ENCODE results near the gene HSPG2.
"Not testable (repeated sequence)": the region's sequence is repeated elsewhere in the genome, so short reads cannot be mapped to it uniquely, and the experiment has no call there.

Gene HSPG2

DNA sequence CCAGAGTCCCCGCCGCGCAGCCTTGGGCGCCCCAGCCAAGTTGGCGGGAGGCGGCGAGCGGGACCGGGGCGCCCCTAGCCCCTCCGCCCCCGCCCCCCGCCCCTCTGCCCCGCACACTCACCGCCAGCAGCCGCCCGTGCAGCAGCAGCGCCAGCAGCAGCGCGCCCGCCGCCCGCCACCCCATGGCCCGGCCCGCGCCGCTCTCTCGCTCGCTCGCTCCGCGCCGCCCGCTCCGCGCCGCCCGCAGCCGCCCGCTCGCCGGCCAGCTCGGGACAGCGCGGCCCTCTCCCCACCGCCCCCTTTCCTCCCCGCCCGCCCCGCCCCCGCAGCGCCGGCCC is at the start of gene HSPG2:
Gene HSPG2 (minus strand): TSS at position 277 of the 338 bp plus-strand sequence. CDS start 93 bp downstream, at position 184.
- no peaks in the 10 kb centered on the region for H3K9me3 ChIP-seq (ENCODE audit: control insufficient read depth in 2 of 2, low read length in 2 of 2)
- peak within 1 kb of the TSS; percentile 95 for H3K27ac ChIP-seq (ENCODE audit: low read length)
- no peaks in the 10 kb centered on the region for H3K36me3 ChIP-seq (ENCODE audit: control insufficient read depth in 2 of 2, insufficient read depth in 2 of 2, low read length in 2 of 2)
- H3K4me1 ChIP-seq (ENCODE audit: control insufficient read depth, insufficient read depth, low read length), result peaks cover 80% of the 10 kb centered on the region
- H3K27me3 ChIP-seq (ENCODE audit: control insufficient read depth in 1 of 2, insufficient read depth in 2 of 2, low read length in 2 of 2), result no peaks in the 10 kb centered on the region
- H3K9ac ChIP-seq (ENCODE audit: low read length in 2 of 2), result peak within 1 kb of the TSS; percentile 83 to 93
- peak within 1 kb of the TSS; percentile 65 to 96 for H3K4me3 ChIP-seq (ENCODE audit: low read length in 2 of 2)

DNA sequence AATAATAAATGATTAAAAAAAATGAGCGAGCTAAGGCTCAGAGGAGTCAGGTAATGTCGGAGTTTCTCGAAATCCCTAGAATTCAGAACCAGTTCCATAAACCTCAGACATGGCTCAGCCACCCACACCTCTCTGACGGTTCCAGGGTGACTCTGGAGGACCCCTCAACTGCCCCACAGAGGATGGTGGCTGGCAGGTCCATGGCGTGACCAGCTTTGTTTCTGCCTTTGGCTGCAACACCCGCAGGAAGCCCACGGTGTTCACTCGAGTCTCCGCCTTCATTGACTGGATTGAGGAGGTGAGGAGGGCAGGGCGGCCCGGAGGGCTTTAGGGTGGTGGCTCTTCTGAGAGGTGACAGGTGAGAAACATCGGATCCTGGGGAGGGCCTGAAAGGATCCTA is 49.3 kb upstream of the HSPG2 start:
- H3K4me3 ChIP-seq (ENCODE audit: low read length in 2 of 2); H3K27me3 ChIP-seq (ENCODE audit: control insufficient read depth in 1 of 2, insufficient read depth in 2 of 2, low read length in 2 of 2); H3K36me3 ChIP-seq (ENCODE audit: control insufficient read depth in 2 of 2, insufficient read depth in 2 of 2, low read length in 2 of 2); H3K4me1 ChIP-seq (ENCODE audit: control insufficient read depth, insufficient read depth, low read length); H3K27ac ChIP-seq (ENCODE audit: low read length); H3K9ac ChIP-seq (ENCODE audit: low read length in 2 of 2); H3K9me3 ChIP-seq (ENCODE audit: control insufficient read depth in 2 of 2, low read length in 2 of 2): not testable (repeated sequence)

DNA sequence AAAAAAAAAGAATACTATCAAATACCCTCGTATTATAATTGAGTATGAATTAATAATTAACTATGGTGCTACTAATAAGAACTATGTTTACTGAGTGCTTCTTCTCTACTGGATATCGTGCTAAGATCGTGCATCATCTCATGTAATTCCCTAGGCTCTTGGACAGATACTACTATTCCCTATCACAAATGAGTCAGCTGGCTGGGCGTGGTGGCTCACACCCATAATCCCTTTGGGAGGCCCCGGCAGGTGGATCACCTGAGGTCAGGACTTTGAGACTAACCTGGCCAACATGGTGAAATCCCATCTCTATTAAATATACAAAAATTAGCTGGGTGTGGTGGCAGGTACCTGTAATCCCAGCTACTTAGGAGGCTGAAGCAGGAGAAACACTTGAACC is 48.8 kb upstream of the HSPG2 start:
- not testable (repeated sequence) for H3K4me1 ChIP-seq (ENCODE audit: control insufficient read depth, insufficient read depth, low read length); H3K27ac ChIP-seq (ENCODE audit: low read length); H3K27me3 ChIP-seq (ENCODE audit: control insufficient read depth in 1 of 2, insufficient read depth in 2 of 2, low read length in 2 of 2); H3K9ac ChIP-seq (ENCODE audit: low read length in 2 of 2); H3K36me3 ChIP-seq (ENCODE audit: control insufficient read depth in 2 of 2, insufficient read depth in 2 of 2, low read length in 2 of 2); H3K9me3 ChIP-seq (ENCODE audit: control insufficient read depth in 2 of 2, low read length in 2 of 2); H3K4me3 ChIP-seq (ENCODE audit: low read length in 2 of 2)

DNA sequence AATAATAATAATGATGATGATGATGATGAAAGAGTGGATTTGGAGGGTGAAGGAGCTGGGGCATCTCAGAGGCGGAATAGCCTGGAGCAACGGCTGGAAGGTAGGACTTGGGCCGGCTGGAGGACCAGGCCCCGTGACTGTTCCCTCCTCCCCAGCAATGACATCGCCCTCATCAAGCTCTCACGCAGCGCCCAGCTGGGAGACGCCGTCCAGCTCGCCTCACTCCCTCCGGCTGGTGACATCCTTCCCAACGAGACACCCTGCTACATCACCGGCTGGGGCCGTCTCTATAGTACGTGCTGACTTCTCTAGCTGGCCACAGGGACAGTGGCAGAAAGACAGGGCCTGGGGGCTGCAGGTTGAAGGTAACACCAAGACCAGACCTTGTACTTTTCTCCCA is 46.4 kb upstream of the HSPG2 start:
- not testable (repeated sequence) for H3K4me3 ChIP-seq (ENCODE audit: low read length in 2 of 2); H3K27me3 ChIP-seq (ENCODE audit: control insufficient read depth in 1 of 2, insufficient read depth in 2 of 2, low read length in 2 of 2); H3K9ac ChIP-seq (ENCODE audit: low read length in 2 of 2); H3K4me1 ChIP-seq (ENCODE audit: control insufficient read depth, insufficient read depth, low read length); H3K36me3 ChIP-seq (ENCODE audit: control insufficient read depth in 2 of 2, insufficient read depth in 2 of 2, low read length in 2 of 2); H3K27ac ChIP-seq (ENCODE audit: low read length); H3K9me3 ChIP-seq (ENCODE audit: control insufficient read depth in 2 of 2, low read length in 2 of 2)

DNA sequence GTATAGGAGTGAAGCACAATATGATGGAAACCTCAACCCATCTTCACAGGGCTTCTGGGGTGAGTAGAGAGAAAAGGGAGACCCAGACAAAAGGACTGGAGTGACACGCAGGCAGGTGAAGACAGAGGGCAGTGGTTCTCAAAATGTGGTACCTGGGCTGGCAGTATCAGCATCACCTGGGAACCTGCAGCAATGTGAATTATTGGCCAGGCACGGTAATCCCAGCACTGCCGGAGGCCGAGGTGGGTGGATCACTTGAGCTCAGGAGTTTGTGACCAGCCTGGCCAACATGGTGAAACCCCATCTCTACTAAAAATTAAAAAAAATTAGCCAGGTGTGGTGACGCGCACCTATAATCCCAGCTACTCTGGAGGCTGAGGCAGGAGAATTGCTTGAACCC is 45.0 kb upstream of the HSPG2 start:
- not testable (repeated sequence) for H3K4me3 ChIP-seq (ENCODE audit: low read length in 2 of 2); H3K4me1 ChIP-seq (ENCODE audit: control insufficient read depth, insufficient read depth, low read length); H3K9ac ChIP-seq (ENCODE audit: low read length in 2 of 2); H3K36me3 ChIP-seq (ENCODE audit: control insufficient read depth in 2 of 2, insufficient read depth in 2 of 2, low read length in 2 of 2); H3K27ac ChIP-seq (ENCODE audit: low read length); H3K9me3 ChIP-seq (ENCODE audit: control insufficient read depth in 2 of 2, low read length in 2 of 2); H3K27me3 ChIP-seq (ENCODE audit: control insufficient read depth in 1 of 2, insufficient read depth in 2 of 2, low read length in 2 of 2)

DNA sequence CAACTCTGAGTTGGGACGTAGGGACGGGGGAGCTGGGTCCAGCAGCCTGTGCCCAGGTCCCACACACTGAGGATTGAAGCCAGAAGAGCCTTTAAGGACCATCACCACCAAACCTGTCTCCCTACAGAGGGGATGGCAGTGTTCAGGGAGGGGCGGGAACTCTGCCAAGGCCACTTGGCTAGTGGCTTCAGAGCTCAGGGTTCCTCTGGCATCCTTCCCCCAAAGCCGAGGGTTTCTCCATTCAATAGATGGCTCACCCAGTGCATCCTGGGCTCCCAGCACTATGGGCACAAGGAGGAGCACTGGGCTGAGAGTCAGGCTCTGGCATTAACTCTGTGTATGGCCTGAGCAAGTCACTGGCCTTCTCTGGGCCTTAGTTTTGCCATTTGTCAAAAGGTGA is 44.1 kb upstream of the HSPG2 start:
- H3K4me1 ChIP-seq (ENCODE audit: control insufficient read depth, insufficient read depth, low read length); H3K9ac ChIP-seq (ENCODE audit: low read length in 2 of 2); H3K27ac ChIP-seq (ENCODE audit: low read length); H3K27me3 ChIP-seq (ENCODE audit: control insufficient read depth in 1 of 2, insufficient read depth in 2 of 2, low read length in 2 of 2); H3K36me3 ChIP-seq (ENCODE audit: control insufficient read depth in 2 of 2, insufficient read depth in 2 of 2, low read length in 2 of 2); H3K9me3 ChIP-seq (ENCODE audit: control insufficient read depth in 2 of 2, low read length in 2 of 2); H3K4me3 ChIP-seq (ENCODE audit: low read length in 2 of 2): not testable (repeated sequence)

DNA sequence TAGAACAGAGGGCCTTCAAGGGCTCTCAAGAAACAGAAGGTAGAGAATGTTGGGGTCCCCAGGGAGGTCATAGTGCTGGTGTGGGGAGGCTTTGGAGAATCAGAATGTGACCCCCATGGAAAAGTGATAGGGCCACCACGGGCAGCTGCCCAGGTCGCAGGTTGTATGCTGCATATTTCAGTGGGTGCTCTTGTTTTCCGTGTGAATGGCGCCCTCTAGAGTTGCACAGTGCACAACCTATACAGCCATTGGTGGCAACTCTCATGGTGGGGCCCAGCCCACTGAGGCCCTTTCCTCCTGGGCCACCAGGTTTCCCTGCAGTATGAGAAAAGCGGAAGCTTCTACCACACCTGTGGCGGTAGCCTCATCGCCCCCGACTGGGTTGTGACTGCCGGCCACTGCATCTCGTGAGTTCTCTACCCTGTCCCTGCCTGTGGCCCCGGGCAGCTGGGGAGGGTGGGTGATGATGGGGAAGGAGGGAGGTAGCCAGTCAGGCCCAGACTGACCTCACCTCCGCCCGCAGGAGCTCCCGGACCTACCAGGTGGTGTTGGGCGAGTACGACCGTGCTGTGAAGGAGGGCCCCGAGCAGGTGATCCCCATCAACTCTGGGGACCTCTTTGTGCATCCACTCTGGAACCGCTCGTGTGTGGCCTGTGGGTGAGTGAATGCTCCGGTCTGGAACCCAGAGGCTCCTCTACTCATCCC is 43.6 kb upstream of the HSPG2 start:
- not testable (repeated sequence) for H3K27ac ChIP-seq (ENCODE audit: low read length); H3K27me3 ChIP-seq (ENCODE audit: control insufficient read depth in 1 of 2, insufficient read depth in 2 of 2, low read length in 2 of 2); H3K9me3 ChIP-seq (ENCODE audit: control insufficient read depth in 2 of 2, low read length in 2 of 2); H3K4me3 ChIP-seq (ENCODE audit: low read length in 2 of 2); H3K4me1 ChIP-seq (ENCODE audit: control insufficient read depth, insufficient read depth, low read length); H3K9ac ChIP-seq (ENCODE audit: low read length in 2 of 2); H3K36me3 ChIP-seq (ENCODE audit: control insufficient read depth in 2 of 2, insufficient read depth in 2 of 2, low read length in 2 of 2)

DNA sequence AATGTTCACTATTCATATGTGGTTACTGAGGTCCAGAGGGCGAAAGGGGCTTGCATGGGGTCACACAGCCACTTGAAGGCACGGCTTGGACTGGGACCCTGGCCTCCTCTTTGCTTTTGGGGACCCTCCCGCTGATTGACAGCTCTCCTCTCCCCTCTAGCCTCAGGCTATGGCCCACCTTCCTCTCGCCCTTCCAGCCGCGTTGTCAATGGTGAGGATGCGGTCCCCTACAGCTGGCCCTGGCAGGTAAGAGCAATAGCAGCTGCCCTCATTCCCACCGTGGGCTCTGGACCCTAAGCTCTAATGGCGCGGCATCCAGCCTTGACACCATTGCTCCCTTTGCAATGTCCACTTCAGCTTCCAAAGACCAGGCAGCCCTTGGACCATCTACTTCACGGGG is 41.1 kb upstream of the HSPG2 start:
- H3K27me3 ChIP-seq (ENCODE audit: control insufficient read depth in 1 of 2, insufficient read depth in 2 of 2, low read length in 2 of 2); H3K4me1 ChIP-seq (ENCODE audit: control insufficient read depth, insufficient read depth, low read length); H3K27ac ChIP-seq (ENCODE audit: low read length); H3K36me3 ChIP-seq (ENCODE audit: control insufficient read depth in 2 of 2, insufficient read depth in 2 of 2, low read length in 2 of 2); H3K9me3 ChIP-seq (ENCODE audit: control insufficient read depth in 2 of 2, low read length in 2 of 2); H3K9ac ChIP-seq (ENCODE audit: low read length in 2 of 2); H3K4me3 ChIP-seq (ENCODE audit: low read length in 2 of 2): not testable (repeated sequence)

DNA sequence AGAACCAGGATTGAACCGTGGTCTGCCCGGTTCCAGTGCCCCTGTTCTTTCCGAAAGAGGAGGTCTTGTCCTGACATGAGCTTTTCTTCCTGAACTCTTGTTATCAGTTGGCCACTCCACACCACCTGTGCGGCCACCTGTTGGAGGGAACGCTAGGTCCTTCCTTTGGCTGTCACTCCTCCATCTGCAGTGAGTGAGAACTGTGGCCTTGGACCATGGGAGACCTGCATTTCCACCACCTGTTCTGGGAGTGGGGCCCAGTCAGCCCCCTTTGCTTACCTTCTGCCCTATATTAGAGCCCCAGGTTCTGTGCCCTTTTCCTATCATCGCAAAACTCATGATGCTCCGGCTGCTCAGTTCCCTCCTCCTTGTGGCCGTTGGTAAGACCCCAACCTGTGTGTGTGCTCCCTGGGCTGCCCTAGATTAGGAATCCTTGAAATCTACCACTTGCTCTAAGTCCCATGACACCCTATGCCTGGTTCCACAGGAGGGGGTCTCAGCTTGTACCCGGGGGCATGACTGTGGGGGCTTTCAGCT is 39.7 kb upstream of the HSPG2 start, which contains the start of gene CELA3B:
Gene CELA3B (plus strand): TSS at position 320 of the 537 bp plus-strand sequence. CDS start 18 bp downstream, at position 338.
- not testable (repeated sequence) for H3K4me1 ChIP-seq (ENCODE audit: control insufficient read depth, insufficient read depth, low read length); H3K27ac ChIP-seq (ENCODE audit: low read length); H3K27me3 ChIP-seq (ENCODE audit: control insufficient read depth in 1 of 2, insufficient read depth in 2 of 2, low read length in 2 of 2); H3K9me3 ChIP-seq (ENCODE audit: control insufficient read depth in 2 of 2, low read length in 2 of 2); H3K4me3 ChIP-seq (ENCODE audit: low read length in 2 of 2); H3K9ac ChIP-seq (ENCODE audit: low read length in 2 of 2); H3K36me3 ChIP-seq (ENCODE audit: control insufficient read depth in 2 of 2, insufficient read depth in 2 of 2, low read length in 2 of 2)

DNA sequence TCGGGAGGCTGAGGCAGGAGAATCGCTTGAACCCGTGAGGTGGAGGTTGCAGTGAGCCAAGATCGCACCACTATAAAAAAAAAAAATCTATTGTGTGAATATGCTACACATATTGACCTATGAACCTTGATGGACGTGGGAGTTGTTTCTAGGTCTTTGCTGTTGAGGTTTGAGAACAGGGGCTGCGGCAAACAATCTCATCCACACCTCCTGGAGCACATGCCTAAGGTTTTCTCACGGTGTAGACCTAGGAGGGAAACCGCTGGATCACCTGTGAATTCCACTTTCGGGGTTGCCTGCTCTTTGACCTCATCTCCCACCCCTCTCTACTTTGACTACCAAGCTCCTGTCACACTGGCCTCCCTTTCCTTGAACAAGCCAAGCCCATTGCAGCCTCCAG is 38.2 kb upstream of the HSPG2 start:
- H3K36me3 ChIP-seq (ENCODE audit: control insufficient read depth in 2 of 2, insufficient read depth in 2 of 2, low read length in 2 of 2); H3K4me1 ChIP-seq (ENCODE audit: control insufficient read depth, insufficient read depth, low read length): not testable (repeated sequence)

DNA sequence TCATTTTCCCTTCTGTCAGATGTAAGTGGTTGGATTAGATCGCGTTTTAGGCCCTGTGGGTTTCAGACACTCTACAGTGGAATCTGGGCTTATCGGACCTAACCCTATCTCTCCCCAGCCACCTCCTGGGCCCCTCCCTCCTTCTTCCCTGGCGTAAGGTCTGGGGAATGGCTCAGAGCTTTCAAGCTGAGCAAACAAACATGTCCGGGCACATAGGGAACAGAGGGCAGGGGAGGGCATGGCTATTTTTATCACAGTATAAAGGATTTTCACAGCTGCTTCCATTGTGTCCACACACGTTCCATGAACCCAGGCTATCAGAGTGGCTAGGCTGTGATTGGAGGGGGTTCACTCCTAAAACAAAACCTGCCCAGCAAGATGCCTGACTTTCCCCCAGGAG is 37.6 kb upstream of the HSPG2 start:
- not testable (repeated sequence) for H3K36me3 ChIP-seq (ENCODE audit: control insufficient read depth in 2 of 2, insufficient read depth in 2 of 2, low read length in 2 of 2); H3K27ac ChIP-seq (ENCODE audit: low read length); H3K4me3 ChIP-seq (ENCODE audit: low read length in 2 of 2); H3K27me3 ChIP-seq (ENCODE audit: control insufficient read depth in 1 of 2, insufficient read depth in 2 of 2, low read length in 2 of 2); H3K4me1 ChIP-seq (ENCODE audit: control insufficient read depth, insufficient read depth, low read length); H3K9ac ChIP-seq (ENCODE audit: low read length in 2 of 2); H3K9me3 ChIP-seq (ENCODE audit: control insufficient read depth in 2 of 2, low read length in 2 of 2)

More for the DNA sequence above, 38.2 kb upstream of the HSPG2 start:
- not testable (repeated sequence) for H3K9ac ChIP-seq (ENCODE audit: low read length in 2 of 2); H3K4me3 ChIP-seq (ENCODE audit: low read length in 2 of 2); H3K9me3 ChIP-seq (ENCODE audit: control insufficient read depth in 2 of 2, low read length in 2 of 2); H3K27ac ChIP-seq (ENCODE audit: low read length); H3K27me3 ChIP-seq (ENCODE audit: control insufficient read depth in 1 of 2, insufficient read depth in 2 of 2, low read length in 2 of 2)

All from stomach smooth muscle (tissue), 2 donors.